Stimulated activated CD8-positive, alpha-beta memory T cell treated with anti-CD3 and anti-CD28 coated beads, Interleukin-4, amount 100 ng/mL, for 24 hours (primary cell): ENCODE data around the gene PRKCH.

Source experiments
- DNase-seq: peaks from one replicate; pipeline ENCODE4 v3.0.0-alpha.2; 2020; ENCODE audit warnings: low read depth

PRKCH gene

DNA sequence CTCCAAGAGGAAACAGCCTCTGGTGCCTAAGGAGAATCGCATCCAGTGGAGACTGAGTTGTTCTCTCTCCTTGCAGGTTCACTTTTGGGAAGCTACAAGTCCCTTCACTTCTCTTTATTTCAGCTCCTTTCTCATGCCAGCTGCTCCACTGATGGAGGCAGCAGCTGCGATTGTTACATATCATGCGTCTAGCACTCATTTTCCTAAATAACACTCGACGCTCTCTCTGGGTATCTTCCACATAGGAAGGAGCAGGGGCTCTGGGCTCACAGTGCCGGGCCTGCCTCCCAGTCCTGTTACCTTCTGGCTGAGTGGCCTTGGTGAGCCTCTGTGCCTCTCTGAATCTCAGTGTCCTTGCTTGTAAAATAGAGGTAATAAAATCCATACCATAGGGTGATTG, 211.4 kb downstream of the PRKCH start:
- DNase-seq: no peak

DNA sequence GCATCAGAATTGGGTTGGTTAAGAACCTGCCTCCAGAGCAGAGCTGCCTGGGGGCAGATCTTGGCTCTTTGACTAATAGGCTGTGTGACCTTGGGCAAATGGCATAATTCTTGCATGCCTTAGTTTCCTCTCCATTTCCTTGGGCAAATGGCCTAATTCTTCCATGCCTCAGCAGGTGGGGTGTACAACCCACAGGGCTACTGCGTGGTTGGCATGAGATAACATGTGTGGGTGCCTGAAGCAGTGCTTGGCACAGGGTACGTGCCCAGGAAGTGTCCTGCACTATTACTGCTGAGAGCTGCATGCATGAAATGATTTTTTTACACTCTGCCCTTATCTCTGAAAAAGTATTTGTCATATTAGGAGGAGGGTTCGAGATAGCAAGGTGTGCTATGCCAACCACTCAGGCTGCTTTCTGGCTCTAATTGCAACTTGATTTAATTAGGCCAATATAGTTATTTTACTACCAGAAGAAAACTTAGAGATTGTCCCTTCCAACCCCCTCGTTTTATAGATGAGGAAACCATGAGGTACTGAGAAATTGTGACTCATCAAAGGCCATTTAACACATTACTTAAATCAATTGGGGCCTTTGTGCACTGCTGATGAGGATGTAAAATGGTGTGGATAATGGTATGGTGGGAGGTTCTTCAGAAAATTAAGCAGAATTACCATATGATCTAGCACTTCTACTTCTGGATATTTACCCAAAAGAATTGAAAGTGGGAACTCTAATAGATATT, 212.3 kb downstream of the PRKCH start:
- DNase-seq: no peak

DNA sequence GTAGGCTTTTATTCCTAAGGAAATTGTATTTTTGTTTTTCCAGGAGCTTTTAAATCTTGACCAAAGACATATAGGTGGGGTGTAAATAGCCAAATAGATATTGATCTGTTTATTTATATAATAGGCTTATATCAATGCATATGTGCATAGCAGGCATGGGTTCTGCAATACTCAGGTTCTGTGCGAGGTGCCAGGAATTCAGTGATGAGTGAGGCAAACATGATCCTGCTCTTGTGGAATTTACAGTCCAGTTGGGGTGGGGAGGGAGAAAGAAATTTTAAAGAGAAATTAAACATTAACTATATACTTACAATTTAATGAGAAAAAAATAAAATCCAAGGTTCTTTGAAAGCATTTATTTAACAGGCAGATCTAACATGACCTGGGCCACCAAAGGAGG, 213.7 kb downstream of the PRKCH start:
- no peak for DNase-seq

DNA sequence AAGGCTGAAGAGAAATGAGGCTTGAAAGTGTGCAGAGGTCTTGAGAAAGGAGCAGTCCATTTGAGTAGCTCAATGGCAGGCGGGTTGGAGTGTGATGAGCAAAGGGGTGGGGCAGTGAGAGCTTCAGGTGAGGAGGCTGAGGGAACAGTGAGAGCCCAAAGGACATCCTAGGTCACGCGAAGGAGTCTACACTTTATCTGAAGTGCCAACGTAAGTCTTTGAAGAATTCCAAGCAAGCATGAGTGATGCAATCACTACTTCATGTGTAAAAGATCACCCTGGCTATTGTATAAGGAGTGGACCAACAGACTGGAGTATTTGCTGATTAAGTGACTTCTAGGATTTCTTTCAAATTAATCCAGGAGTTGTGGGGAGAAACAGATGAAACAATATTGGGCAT, 214.1 kb downstream of the PRKCH start:
- no peak for DNase-seq

DNA sequence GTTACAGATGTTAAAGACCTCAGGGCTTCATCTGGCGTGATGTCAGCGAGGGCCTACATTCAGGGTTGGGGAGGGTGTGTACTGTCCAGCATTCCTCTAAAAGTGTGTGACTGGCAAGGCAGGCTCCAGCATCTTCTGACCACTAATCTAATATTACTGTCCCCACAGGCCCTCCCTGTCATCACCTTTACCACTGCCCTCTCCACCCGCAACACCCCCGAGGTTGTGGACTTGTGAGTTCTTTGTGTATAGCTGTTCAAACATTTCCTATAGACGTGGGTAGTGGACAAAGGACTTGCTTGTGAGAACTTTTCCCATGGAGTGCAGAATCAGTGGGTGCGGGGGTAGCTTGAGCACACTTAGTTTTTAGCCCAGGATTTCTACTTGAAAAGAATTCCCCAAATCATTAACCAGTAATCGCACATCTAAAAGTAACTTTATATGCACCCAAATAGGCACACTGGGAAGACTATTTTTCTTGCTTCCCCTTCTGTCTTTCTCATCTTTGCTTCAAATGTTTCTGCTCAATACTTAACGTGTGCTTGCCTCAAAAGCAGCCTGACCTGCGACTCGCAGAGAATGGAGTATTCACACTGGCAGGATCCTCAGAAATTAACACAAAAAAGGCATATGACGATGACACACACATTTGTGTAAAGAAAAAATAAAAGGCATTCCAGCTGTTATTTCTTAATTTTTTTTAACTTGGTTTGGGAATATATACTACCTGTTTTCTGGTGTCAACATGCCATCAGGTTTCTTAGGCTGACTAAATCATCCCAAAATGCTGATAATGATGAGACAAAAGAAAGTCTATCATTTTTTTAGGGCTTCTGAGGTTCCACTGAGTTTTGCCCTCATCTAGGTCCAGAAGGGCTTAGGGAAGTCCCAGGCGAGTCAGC, 215.5 kb downstream of the PRKCH start:
- DNase-seq: no peak

DNA sequence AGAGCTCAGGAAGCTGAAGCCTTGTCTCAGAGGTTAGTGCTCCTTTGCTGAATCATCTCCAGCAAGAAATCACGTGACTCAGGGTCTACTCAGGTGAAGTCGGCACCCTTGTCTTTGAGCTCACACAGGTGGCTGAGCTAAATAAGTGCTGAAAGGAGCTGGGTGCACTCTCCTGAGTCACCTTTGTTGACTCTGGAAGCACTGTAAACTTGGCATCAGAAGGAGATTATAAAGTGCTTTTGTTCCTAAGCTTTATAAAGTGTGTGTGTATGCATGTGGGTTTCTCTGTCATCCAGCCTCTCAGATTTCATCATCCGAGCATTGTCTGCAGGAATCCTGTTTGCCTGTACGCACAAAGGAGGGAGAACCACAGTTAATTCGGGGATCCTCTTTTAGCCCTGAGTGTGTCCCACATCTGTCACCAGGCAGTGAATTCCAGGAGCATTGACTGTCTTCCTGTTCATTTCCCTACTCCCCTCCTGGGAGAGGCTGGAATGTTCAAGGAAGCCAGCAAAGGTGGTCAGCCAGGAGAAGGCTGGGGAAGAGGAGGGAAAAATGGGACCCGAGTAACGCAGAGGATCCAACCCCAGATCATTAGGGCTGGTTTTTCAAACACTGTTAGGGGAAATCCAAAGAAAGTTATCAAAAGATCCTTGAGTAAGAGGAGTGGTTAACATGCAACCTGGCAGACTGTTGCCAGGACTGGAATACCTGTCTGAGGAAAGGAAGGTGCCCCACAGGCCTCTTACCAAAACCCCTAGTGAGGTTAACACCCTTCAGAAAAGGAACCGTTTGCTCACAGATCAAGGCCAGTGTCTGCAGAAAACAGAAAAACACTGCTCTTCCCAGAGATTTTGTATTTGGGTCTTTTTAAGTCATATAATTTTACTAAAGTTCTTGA, 216.4 kb downstream of the PRKCH start:
- no peak for DNase-seq

DNA sequence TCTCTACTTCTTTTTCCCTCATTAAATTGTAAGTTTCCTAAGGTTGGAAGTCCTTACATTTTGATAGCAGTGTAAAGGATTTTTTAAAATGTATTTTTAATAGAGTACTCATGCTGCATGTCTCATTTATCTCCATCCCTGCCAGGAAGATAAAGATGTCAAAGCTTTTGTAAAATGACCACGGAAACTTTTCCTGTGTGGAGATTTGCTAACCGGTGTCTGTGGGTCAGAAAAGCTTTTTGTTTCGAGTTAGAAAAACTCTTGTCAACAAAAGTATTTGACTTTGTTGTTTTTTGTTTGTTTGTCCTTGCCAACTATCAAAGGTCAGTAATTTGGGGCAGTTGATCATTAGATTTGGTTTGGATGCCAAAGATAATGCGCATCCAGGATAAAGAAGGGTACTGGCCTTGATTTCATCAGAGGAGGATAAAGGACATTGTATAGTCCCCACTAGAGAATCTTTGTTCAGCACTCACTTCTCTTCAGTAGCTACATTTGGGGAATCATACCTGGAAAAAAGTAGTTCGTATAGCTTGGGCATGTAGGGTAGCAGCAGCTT, 217.2 kb downstream of the PRKCH start:
- DNase-seq: no peak

DNA sequence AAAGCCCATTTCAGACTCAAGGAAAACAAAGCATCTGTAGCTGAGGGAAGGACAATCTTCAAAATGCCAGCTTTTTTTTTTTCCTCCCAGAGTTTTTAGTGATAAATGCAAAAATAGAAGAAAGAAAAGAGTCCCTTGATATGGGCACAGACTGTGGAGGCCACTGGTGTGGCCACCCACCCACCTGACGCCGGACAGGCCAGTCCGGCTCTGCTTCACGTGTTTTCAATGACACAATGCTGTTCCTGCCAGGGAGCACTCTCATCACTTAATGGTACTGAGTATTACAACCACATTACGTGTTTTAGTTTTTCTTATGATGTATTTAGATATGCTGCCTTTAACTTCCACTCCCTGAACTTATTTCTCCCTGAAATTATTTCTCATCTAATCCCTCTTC, 218.3 kb downstream of the PRKCH start:
- DNase-seq: no peak

DNA sequence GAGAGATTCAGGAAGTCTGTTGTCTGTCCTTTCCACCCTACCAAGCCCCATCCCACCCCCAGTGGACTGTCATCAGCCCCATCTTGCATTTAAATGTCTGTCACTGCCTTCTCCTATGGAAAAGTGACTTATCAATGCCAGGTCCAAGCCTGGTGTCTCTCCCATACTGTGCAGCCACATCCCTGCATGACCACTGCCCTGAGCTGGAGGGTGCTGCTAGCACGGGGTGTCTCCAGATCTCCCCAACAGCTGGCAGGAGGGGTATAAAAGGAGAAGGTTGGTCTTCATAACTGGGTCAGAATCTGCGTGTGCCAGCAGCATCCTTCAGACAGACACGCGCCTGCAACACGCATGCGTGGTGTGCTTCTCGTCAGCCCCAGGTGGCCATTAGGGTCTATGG, 219.6 kb downstream of the PRKCH start:
- DNase-seq: no peak

DNA sequence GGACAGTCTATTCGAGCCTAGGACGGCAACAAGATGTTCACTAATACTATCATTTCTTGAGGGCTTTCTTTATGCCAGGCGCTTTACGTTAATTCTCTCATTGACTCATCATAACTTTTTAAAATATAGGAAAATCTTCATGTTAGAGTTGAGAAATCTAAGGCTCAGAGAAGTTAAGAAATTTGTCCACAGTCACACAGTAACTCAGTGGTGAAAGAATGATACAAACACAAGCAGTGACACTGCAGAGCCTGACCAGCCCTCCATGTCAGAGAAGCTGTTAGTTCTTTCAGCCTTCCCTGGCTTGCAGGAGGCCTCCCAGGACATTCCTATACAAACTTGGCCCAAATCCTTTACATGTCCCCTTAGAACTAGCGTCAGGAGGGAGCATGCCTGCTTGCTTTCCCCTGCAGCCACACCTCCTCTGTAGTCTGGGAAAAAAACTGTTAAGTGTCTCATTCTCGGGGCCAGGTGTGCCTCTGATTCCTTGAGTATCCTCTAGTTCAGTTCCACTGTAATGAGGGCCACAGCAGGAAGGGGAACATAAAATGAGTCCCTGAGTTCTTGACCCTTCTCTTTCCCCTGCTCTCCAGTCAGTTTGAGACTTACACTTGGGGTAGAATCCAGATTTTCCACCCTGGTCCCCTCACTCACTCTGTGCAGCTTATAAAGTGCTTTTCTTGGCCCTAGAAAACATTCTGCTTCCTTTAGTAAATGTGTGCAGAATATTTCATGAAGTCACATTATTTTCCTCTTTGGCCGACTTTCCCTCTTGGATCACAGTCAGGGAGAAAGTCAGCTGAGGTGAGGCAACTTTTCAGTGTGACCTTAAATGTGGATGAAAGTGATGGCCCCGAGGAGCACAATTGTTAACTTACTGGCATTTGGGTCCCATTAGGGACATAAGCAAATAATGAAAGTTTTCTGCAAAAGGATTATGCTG, 221.7 kb downstream of the PRKCH start:
- DNase-seq: no peak

DNA sequence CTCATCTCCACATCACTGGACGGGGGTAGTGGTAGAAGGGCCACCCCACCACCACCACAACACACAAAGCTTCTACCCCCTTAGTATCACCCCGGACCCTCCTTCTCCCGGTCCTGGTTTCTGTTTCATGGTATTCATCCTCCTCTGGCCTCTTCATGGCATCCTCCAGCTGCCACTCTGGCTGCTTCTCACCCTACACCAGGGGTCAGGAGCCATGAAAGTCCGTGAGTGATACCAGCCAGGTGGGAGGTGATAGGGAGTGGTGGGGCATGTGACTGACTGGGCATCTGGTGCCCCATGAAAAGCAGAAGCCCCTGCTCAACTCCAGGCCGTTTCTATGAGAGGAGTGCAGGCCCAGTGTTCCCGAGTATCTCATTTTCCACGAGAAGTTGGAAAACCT, 222.6 kb downstream of the PRKCH start:
- DNase-seq: no peak

DNA sequence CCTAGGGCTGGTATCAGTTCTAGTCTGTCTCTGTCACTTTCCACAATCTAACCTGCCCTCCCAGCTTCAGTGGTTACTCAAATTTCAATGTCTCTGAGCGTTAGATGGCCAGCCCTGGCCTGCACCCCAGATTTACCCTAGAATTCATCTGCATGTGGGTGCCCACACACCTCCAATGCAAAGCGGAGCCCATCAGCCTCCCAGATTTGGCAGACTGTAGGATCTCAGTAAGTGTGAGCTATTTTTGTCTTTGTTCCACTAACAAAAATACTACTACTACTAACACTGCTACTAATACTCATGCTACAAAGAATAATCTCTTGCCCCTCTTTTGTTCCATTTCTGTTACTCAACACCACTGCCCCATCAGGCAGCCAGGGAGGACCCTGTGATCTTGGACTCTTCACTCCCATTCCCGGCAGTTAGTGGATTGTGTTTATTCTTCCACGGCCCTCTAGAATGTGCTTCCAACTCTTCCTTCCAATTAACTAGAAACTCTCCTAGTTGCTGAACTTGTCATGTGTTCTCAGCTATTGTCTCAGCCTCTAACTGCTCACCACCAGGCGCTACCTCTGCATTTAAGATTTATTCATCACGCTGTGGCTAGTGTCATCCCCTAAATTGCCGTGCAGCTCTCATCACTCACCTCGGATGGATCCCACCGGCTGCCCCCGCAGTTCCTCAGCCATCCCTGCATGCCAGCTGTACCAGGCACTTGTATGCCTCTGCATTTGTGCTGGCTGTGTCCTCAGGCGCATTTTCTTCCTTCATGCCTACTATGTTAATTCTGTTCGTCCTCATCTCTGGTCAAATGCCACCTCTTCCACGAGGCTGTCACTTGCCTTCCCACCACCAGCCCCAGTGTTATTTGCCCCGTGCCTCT, 223.3 kb downstream of the PRKCH start:
- DNase-seq: no peak

DNA sequence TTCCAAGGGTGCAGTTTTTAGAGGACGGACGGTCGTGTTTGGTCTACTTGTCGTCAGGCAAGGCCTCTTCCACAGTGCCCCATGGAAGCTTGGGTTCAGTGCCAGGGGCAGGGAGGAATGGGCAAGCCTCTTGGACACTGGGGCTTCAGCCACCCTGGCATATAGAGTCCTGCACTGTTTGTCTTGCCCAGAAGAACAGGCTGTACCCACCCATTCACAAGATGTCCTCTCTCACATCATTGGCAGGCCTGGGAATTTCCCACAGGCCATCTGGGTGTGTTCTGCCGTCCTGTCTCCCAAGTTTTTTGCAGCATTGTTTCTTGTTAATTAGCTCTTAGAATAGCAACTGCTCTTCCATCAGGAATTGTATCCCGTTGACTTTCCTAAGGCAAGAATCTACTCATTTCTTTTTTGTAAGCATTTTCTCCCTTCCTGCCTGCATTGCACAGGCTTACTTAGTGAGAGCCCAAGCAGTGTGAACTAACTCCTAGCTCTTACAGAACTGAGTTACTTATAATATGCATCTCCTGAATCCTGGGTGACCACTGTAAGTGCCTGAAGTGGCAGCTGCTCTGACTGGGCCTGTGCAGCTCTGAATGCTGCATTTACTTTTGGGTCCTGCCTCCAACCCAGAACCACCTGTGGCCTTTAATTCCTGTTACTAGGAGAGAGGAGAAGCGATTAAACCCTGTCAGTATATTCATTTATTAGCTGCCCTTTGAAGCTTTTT, 224.5 kb downstream of the PRKCH start:
- no peak for DNase-seq

DNA sequence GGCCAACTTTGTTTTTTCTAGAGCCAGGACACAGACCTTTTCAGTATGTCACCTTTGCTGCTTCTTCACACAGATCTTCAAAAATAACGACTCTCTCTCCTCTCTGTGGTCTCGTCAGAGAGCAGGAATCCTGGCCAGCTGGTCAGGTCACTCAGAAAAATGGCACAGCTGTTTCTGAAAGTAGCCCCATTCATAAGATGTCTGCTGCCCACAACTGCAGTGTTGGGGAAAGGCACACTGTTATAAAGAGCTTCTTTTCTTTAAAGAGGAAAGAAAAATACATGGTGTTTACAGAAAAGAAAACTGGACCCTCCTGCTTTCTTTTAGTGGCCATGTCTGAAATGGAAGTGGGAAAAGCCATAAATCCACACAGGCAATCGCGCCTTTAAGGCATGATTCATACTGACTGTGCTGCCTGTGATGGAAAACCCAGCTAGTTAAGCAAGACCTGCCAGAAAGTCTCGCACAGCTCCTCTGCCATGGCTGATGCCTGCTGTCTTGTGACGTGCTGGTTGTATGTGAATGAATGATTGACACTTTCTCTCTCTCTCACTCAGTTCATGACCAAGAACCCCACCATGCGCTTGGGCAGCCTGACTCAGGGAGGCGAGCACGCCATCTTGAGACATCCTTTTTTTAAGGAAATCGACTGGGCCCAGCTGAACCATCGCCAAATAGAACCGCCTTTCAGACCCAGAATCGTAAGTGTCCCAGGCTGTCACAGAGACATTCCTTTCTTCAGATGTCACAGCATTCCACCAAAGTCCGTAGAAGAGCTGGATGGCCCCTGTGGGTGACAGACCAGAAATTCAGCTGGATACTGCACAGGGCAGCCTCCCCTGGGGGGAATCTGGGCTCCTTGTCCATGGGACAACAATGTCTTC, 226.0 kb downstream of the PRKCH start:
- no peak for DNase-seq

DNA sequence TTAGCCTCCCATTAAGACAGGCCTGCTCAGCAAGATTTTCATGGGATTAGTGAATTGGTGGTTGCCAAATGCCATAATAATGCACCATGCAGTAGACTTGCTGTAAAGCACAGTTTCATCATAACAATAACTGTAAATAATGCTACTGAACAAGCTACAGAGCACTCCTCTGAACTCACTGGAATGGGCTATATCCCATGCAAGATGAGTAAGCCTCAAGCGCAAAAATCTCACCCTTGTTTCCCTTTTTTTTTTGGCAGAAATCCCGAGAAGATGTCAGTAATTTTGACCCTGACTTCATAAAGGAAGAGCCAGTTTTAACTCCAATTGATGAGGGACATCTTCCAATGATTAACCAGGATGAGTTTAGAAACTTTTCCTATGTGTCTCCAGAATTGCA, 228.0 kb downstream of the PRKCH start:
- DNase-seq: no peak

DNA sequence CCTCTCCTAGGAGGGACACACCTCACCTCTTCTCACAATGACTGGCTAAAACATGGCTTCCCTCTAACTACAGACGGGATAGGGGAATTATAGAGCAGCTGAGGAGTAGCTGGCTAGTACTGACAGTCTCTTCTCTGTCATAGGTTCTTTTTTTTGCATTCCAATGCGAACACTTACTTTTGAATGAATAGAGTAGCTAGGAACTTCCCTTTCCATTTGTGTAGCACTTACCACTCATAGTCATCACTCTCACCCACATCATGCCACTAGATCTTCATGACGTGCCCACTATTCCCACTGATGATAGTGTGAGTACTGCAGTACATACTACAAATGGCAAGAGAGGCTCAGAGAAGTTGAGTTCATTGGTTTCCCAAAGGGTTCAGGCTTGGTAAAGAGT, 230.0 kb downstream of the PRKCH start:
- DNase-seq: no peak

DNA sequence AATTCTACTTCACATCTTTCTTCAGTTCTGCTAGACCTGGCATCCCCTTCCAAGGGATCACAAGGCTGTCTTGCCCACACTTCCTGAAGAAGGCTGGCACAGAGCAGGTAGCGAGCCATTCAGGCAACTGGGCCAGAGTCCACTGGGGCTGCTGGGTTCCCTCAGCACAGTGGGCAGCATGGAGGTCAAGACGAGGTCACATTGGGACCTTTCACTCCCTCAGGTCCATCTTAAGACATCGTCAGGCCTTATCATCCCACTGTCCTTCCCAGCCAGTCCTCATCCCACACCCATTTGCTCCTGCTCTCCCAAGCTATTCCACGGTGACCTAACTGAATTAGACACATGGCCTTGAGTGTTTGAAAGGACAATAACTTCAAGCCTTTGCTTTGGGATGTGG, 230.9 kb downstream of the PRKCH start:
- no peak for DNase-seq
